Measurements from ENCODE around the gene MAP3K1. TPM values are rescaled to one million over a fixed set of nuclear protein-coding genes. Genes with fewer than 3 reads are reported as not detected.

The MAP3K1 gene
- total RNA-seq, 1 donor from 2014 or later, result 2.2 TPM

DNA sequence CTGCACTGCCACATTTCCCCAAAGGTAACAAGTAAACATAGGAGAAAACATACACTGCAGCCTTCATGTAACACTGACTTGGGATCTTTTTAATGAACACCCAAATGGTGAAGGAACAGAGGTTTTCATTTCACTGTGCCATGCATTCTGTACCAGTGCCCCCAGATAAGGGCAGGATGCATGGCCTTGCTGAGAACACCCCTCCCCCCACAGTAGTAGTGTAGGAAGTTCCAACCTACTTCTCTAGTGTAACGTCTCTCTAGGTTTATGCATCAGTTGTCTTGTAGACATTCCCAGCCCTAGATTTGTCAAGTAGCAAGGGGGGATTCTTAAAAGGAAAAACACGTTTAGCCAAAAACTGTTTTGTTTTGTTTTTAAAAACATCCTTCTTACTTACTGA is 29.9 kb downstream of the MAP3K1 start:
- no peak for DNase-seq (ENCODE audit: low read depth)

- no peak for DNase-seq (ENCODE audit: low read depth)
These were observed 30.6 kb downstream of the MAP3K1 start for GRCh38 chr5:56845904-56846480.

DNA sequence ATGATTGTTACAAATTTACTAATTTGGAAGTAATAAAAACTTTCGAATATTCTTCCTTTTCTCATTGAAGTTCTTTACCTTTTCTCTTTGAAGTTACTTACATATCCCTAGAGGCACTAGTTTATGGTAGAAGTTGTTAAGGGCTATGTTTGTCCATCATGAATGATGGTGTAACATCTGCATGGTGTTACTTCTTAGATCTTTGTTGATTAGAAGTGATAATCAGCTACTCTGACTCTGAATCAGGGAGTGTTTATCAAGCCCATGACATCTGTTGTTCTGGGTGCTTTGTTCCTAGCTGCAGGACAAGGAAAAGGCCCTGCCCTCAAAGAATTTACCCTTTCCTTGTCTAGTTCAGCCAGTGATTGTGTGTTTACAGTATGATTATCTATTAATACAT is 32.9 kb downstream of the MAP3K1 start:
- no peak for DNase-seq (ENCODE audit: low read depth)

- DNase-seq (ENCODE audit: low read depth), result no peak
These were observed 34.3 kb downstream of the MAP3K1 start for GRCh38 chr5:56849671-56850070.

DNA sequence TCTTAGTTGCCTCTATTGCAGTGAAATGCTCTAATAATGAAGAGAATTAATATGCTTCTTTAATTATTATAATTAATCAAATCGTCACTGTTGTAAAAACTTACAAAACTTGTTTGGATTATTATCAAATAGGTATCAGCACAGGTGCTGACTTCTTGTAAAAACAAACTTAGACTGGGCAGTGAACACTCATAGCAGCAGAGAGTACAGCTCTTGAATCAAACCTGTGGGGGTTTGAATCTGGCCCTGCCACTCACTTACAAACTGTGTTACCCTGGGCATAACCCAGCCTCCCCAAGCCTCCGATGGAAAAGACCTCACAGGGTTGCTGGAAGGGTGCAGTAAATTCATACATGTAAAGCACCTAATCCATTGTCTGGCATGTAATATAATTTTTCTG is 35.1 kb downstream of the MAP3K1 start:
- DNase-seq (ENCODE audit: low read depth), result no peak

DNA sequence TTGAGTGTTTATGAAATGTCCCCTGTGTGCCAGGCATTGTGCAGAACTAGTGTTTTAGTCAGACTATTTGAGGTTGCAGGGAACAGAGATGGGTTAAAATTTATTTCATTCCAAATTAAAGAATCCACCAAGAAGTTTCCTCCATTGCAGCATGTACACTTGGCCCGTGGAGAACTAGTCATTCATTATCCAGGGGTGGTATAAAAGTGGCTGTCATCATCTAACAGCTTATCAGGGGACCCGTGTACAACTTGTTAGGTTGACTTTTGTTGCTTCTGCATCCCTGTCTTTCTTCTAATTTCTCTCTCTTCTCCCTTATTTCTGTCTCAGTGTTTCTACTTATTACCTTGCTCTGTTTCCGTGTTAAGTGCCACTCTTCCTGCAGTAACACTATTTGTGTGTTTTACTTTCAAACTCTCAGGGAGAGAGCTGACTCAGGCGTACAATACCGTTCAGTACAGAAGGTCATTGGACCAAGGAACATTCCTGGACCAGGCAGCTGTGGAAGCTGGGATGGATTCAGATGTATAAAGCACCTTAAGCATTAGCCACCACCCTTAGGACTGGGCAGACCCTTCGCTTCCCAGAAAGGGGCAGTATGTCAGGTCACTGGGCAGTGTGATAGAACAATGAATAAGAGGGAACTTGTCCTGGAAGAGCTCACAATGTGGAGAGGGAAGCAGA is 36.1 kb downstream of the MAP3K1 start:
- DNase-seq (ENCODE audit: low read depth), result no peak

DNA sequence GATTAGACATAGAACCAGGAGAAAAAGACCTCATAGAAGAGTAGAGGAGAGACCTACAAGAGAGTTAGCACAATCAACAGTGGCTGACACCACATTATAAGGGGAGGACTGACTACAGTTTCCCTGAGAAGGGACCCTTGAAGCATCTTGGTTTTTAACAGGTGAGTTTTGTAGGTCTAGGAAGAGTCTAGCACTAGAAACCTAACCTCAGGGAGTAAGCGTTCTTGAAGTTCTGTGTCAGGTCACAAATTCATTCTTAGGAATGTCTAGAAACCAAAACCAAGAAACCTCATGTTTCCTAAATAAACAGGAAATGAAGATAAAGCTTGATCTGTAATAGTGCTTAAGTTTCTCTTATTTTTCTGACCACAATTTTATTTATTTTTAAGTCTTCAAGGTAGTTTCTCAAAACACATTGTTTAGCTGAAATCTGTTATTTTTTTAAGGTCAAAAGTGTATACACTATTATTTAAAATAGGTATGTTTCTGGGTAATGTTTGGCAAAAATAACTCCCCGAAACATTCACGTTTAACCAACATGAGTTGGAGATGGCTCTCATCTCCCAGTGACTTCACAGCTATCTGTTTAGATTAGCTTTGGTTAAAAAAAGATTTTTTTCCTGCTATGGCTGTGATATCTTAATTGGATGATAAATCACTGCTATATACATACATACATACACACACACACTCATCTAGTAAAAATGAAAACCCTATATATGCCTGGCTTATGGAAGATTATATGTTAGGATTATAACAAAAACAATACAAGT is 37.1 kb downstream of the MAP3K1 start:
- DNase-seq (ENCODE audit: low read depth), result no peak

DNA sequence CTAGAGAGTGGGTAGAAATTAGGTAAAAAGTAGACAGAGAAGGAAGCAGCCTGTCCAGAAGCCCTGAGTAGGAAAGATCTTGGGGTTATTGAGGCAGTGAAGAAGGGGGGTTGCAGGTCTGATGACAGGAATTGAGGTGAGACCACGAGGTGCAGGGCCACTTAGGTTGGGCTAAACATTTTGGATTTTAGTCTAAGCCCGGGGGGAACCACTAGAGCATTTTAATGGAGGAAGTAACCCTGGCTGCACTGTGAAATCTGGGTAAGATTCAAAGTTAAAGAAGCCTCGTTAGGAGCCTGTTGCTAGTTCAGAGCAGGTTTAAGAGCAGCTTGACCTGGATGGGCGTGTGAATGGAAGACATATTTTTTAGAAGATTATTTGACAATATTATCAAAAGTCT is 38.3 kb downstream of the MAP3K1 start:
- DNase-seq (ENCODE audit: low read depth), result no peak

GRCh38 chr5:56854920-56855319 is 39.6 kb downstream of the MAP3K1 start:
- DNase-seq (ENCODE audit: low read depth), result no peak

DNA sequence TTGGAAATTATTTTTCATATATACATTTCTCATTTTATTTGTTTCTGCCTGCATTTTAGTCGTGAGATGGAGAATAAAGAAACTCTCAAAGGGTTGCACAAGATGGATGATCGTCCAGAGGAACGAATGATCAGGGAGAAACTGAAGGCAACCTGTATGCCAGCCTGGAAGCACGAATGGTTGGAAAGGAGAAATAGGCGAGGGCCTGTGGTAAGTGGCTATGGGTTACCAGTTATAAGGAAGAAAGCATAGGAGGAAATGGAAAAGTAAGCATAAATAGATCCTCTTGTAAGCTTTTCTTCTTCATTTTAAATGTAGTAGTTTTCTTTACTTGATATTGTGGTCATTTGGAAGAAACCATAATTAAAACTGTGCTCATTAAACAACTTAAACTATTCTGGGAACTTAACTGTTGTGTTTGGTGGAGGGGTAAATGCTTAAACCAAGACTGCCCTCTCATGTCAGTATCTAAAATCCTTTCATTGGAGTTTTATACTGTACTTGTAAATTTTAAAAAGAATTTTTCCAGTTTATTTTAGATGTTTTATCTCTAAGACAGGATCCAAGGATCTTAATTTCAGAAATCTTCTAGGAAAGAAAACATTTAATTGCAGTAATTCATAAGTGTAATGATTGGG is 41.3 kb downstream of the MAP3K1 start:
- no peak for DNase-seq (ENCODE audit: low read depth)

- DNase-seq (ENCODE audit: low read depth), result no peak
These were observed 43.6 kb downstream of the MAP3K1 start for GRCh38 chr5:56858777-56859442.

DNA sequence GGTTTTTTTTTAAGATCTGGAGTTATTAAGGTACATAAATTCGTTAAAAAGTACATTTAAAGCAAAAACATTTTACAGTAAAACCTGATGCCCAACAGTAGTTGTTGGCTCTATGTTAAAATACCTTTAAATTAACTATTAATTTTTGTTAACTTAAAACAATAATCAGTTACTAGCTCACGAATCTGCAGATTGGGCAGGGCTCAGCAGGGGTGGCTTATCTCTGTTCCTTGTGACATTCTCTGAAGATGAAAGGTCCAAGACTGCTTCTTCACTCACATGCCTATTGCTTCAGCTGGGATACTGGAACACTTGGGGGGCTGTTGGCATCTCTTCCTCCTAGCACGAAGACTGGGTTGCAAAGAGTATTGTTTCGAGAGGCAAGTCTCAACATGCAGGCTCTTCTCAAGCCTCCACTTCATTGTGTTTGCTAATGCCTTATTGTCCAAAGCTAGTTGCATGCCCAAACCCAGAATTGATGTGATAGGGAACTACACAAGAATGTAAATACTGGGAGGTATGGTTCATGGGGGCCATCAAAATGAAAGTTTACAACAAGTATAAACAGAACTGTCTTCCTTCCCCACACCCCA is 46.6 kb downstream of the MAP3K1 start:
- no peak for DNase-seq (ENCODE audit: low read depth)

- no peak for DNase-seq (ENCODE audit: low read depth)
These were observed 47.6 kb downstream of the MAP3K1 start for GRCh38 chr5:56862909-56863308.

DNA sequence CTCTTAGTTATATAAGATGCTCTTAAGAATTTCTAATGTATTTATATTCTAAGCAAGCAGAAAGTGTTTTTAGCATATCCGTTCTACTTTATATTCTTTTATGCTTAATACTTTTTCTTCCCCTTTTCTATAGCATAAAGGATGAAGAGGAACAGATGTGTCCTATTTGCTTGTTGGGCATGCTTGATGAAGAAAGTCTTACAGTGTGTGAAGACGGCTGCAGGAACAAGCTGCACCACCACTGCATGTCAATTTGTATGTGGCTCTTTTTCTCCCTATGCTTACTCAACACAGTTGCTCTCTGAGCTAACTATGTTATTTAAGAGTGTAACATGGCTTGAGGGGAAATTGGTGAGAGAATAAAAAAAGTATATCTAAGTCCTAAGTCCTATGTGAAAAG is 56.4 kb downstream of the MAP3K1 start:
- DNase-seq (ENCODE audit: low read depth), result no peak

DNA sequence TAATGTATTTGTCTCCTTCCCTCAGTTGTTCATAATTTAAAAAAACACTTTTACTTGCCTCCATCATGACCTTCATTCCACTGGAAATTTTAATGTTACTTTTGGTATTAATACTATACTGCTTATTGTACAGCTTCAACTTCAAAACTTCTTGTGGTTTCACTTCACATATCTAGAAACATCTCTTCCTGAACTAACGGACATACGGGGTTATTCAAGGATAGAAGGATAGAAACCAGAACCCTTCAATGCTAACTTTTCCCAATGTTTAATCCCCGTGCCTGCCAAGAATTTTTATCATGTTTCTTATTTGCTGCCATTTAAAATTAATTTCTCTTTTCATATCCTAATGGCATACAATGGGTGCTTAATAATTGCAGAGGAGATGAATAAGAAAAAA is 57.7 kb downstream of the MAP3K1 start:
- DNase-seq (ENCODE audit: low read depth), result no peak

- no peak for DNase-seq (ENCODE audit: low read depth)
These were observed 61.0 kb downstream of the MAP3K1 start for GRCh38 chr5:56876327-56876726.

DNA sequence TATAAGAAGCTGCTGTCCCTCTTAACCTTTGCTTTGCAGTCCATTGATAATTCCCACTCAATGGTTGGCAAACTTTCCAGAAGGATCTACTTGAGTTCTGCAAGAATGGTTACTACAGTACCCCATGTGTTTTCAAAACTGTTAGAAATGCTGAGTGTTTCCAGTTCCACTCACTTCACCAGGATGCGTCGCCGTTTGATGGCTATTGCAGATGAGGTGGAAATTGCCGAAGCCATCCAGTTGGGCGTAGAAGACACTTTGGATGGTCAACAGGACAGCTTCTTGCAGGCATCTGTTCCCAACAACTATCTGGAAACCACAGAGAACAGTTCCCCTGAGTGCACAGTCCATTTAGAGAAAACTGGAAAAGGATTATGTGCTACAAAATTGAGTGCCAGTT is 66.2 kb downstream of the MAP3K1 start:
- DNase-seq (ENCODE audit: low read depth), result no peak

- DNase-seq (ENCODE audit: low read depth), result no peak
These were observed 78.1 kb downstream of the MAP3K1 start for GRCh38 chr5:56893251-56893951.

- DNase-seq (ENCODE audit: low read depth), result no peak
These were observed 81.4 kb downstream of the MAP3K1 start for GRCh38 chr5:56896763-56897162.

DNA sequence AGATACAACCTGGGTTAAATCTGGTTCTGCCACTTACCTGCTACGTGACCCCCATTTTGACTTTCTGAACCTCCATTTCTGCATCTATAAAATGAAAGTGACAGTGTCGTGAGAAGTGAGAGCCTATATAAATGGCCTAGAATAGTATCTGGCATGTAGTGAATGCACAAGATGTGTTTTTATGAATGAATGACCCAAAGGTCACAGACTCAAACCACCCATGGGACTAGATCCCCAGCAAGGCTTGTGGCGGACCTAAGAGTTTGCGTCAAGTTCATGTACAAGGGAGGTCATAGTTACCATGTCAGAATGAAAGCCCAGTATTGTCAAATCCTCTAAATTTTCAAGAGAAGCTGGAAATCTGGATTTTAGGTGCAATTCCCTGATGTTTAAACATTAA is 82.9 kb downstream of the MAP3K1 start:
- DNase-seq (ENCODE audit: low read depth), result no peak

DNA sequence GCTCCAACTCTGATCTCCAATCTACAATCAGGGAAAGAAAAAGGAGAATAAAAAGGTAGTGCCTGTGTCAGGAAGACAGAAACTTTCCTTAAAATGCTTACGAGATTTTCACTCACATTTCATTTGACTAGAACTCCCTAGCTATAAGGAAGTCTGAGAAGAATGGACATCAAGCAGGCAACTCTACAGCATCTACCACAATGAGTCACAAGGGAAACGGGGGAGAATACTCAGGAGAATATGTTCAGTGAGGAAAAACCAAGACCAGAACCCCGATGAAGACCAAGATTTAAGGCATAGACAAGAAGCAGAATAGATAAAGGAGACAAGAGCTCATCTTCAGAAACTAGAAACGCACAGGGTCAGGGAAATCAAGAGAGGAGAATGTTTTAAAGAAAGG is 85.0 kb downstream of the MAP3K1 start:
- peak; percentile 3 for DNase-seq (ENCODE audit: low read depth)
